K562 (cell line): ENCODE results near the gene NPR1. TPM values are rescaled to one million over a fixed set of nuclear protein-coding genes. Genes with fewer than 3 reads are reported as not detected.

Experiments
- CREB3L1 ChIP-seq: fragments of 450-650 bp; IDR thresholded peaks from 2 replicates; pipeline ENCODE4 v1.6.1; 2014; ENCODE audit warnings: low read depth, mild to moderate bottlenecking, moderate library complexity, borderline replicate concordance
- DPF2 ChIP-seq: fragments of 450-650 bp; IDR thresholded peaks from 2 replicates; pipeline ENCODE4 v1.6.1; 2016
- E2F1 ChIP-seq: sonication (generic); formaldehyde crosslinking; IDR thresholded peaks from 2 replicates; pipeline ENCODE4 v1.8.1; 2023; ENCODE audit warnings: mild to moderate bottlenecking, missing genetic modification reagents, moderate library complexity
- E2F5 ChIP-seq: sonication (generic); formaldehyde crosslinking; IDR thresholded peaks from 2 replicates; pipeline ENCODE4 v1.8.0; 2022; ENCODE audit warnings: mild to moderate bottlenecking, missing genetic modification reagents
- EHMT2 ChIP-seq: fragments of 450-650 bp; IDR thresholded peaks from 2 replicates; pipeline ENCODE4 v1.6.1; 2018; ENCODE audit warnings: antibody characterized with exemption
- ELF4 ChIP-seq: fragments of 450-650 bp; formaldehyde crosslinking; IDR thresholded peaks from 2 replicates; pipeline ENCODE4 v1.4.0; 2022; ENCODE audit warnings: missing genetic modification characterization
- ETV5 ChIP-seq: sonication (generic); formaldehyde crosslinking; IDR thresholded peaks from 2 replicates; pipeline ENCODE4 v1.4.0; 2020; ENCODE audit warnings: low read depth, mild to moderate bottlenecking, missing genetic modification reagents
- FOXK2 ChIP-seq, 2 experiments: fragments of 450-650 bp; IDR thresholded peaks in 1 of 2; conservative IDR thresholded peaks in 1 of 2; 2 replicates each; pipeline ENCODE4 v1.6.1; 2016; ENCODE audit warnings: low read depth in 2 of 2, mild to moderate bottlenecking in 1 of 2
- GABPB1 ChIP-seq: sonication (generic); formaldehyde crosslinking; IDR thresholded peaks from 2 replicates; pipeline ENCODE4 v1.8.0; 2022; ENCODE audit warnings: mild to moderate bottlenecking, missing genetic modification reagents
- HMGN3 ChIP-seq: IDR thresholded peaks from 2 replicates; pipeline ENCODE4 v1.6.1; 2011; ENCODE audit warnings: borderline replicate concordance, low read depth, mild to moderate bottlenecking, mixed read lengths, low read length; ENCODE audit not compliant: insufficient read length; ENCODE audit errors: extremely low read depth
- NONO ChIP-seq, 2 experiments: fragments of 200-400 bp in 1 of 2; fragments of 450-650 bp in 1 of 2; formaldehyde crosslinking in 1 of 2; IDR thresholded peaks; 2 replicates each; pipeline ENCODE4 v1.6.1; 2017; ENCODE audit warnings: low read depth in 2 of 2, mild to moderate bottlenecking in 2 of 2, moderate library complexity in 2 of 2, low read length in 1 of 2
- PCBP1 ChIP-seq: fragments of 200-400 bp; formaldehyde crosslinking; IDR thresholded peaks from 2 replicates; pipeline ENCODE4 v1.6.1; 2018; ENCODE audit warnings: mild to moderate bottlenecking, low read depth, low read length; ENCODE audit not compliant: poor library complexity, severe bottlenecking
- PKNOX1 ChIP-seq: fragments of 450-650 bp; IDR thresholded peaks from 2 replicates; pipeline ENCODE4 v1.6.1; 2016
- RBBP5 ChIP-seq: fragments of 200-600 bp; sonication (generic); IDR thresholded peaks from 2 replicates; pipeline ENCODE4 v1.6.1; 2012; ENCODE audit warnings: borderline replicate concordance, mild to moderate bottlenecking, low read length, control low read depth, inconsistent platforms; ENCODE audit not compliant: insufficient read depth, poor library complexity, severe bottlenecking
- SREBF1 ChIP-seq: fragments of 150-350 bp; IDR thresholded peaks from 2 replicates; pipeline ENCODE4 v1.6.1; 2014; ENCODE audit warnings: antibody characterized with exemption, low read depth, low read length, borderline replicate concordance
- ZBTB9 ChIP-seq: fragments of 450-650 bp; formaldehyde crosslinking; IDR thresholded peaks from 2 replicates; pipeline ENCODE4 v1.4.0; 2020; ENCODE audit warnings: mild to moderate bottlenecking, moderate library complexity
- ZFX ChIP-seq: sonication (generic); formaldehyde crosslinking; IDR thresholded peaks from 2 replicates; pipeline ENCODE4 v1.8.0; 2022; ENCODE audit warnings: mild to moderate bottlenecking, missing genetic modification reagents, moderate library complexity
- ZNF12 ChIP-seq: sonication (generic); formaldehyde crosslinking; IDR thresholded peaks from 2 replicates; pipeline ENCODE4 v1.4.0; 2020; ENCODE audit warnings: mild to moderate bottlenecking, missing genetic modification reagents
- ZNF23 ChIP-seq: fragments of 250-450 bp; sonication (Bioruptor Pico); IDR thresholded peaks from 2 replicates; pipeline ENCODE4 v1.4.0; 2020; ENCODE audit warnings: mild to moderate bottlenecking
- ZNF263 ChIP-seq: sonication (generic); formaldehyde crosslinking; IDR thresholded peaks from 2 replicates; pipeline ENCODE4 v1.8.0; 2022; ENCODE audit warnings: mild to moderate bottlenecking, missing genetic modification reagents, borderline replicate concordance
- ZNF785 ChIP-seq: fragments of 250-450 bp; sonication (Bioruptor Pico); IDR thresholded peaks from 2 replicates; pipeline ENCODE4 v1.4.0; 2020; ENCODE audit warnings: mild to moderate bottlenecking
- polyA plus RNA-seq, 8 experiments: library from polyadenylated mRNA; depleted of rRNA in 4 of 8; stranded (reverse) in 5 of 8; unstranded in 3 of 8; fragments of >200 nt; fragmentation: Nextera tagmentation in 2 of 8; fragmentation: Illumina TruSeq in 1 of 8; extraction: Ambion mirVana in 2 of 8; extraction: Trizol in 1 of 8; gene quantifications; 2 replicates each; pipeline versions ENCODE4 v1.2.1 to v1.2.3, GENCODE V29; 2011 to 2014; ENCODE audit warnings: inconsistent platforms in 1 of 8, missing spikeins in 1 of 8
- total RNA-seq, 7 experiments: library from RNA; depleted of rRNA in 6 of 7; stranded (reverse); fragments of >200 nt in 6 of 7; fragmentation: Illumina TruSeq in 2 of 7; extraction: Trizol in 2 of 7; gene quantifications; 2 replicates each; pipeline versions ENCODE4 v1.2.1 to v1.2.3, GENCODE V29; 2011 to 2021; ENCODE audit warnings: low replicate concordance in 1 of 7

The NPR1 gene
- total and polyA plus RNA-seq, 9 of the 15 experiments (the other 6 are each of a cell fraction or from before 2014, with no cell fraction given), result 0.05 to 0.16 (median 0.06) TPM; not detected in 6

GRCh38 chr1:153633754-153634665 lies 44.5 kb upstream of the NPR1 start, which contains the start of gene CHTOP (continued):
- TF ChIP-seq ZBTB9 (CRISPR knock-in tag) (peak; percentile 85), GABPB1 (CRISPR knock-in tag) (peak; percentile 85), EHMT2 (no peak), PKNOX1 (peak; percentile 83), DPF2 (peak; percentile 30; the same call in 1 of the 2 replicates), NONO (IDR thresholded peaks at IDR 0.05; ENCODE audit: low read depth in 2 of 2, low read length in 1 of 2) (no peak), ELF4 (CRISPR knock-in tag) (peak; percentile 66; the same call in 1 of the 2 replicates), E2F5 (peak; percentile 88), HMGN3 (peak; percentile 67), CREB3L1 (peak; percentile 78; the same call in 1 of the 2 replicates), ETV5 (CRISPR knock-in tag) (peak; percentile 80), ZNF23 (CRISPR knock-in tag) (no peak), ZNF785 (CRISPR knock-in tag) (no peak), ZFX (CRISPR knock-in tag) (peak; percentile 97), ZNF263 (CRISPR knock-in tag) (peak; percentile 30; the same call in 1 of the 2 replicates), E2F1 (CRISPR knock-in tag) (peak; percentile 94), PCBP1 (peak; percentile 75), SREBF1 (0 out of 2 replicates have a peak, but pooled peaks have one; percentile 12), FOXK2 (conservative IDR thresholded peaks at IDR 0.05 in 1 of 2, IDR thresholded peaks at IDR 0.05 in 1 of 2; ENCODE audit: low read depth in 2 of 2) (peak; percentile 90 to 96), ZNF12 (CRISPR knock-in tag) (no peak), RBBP5 (peak; percentile 82)
